Measurements from ENCODE around the gene KIRREL1. TPM values are rescaled to one million over a fixed set of nuclear protein-coding genes. Genes with fewer than 3 reads are reported as not detected.

KIRREL1 gene
- total RNA-seq, 2 donors from 2014 or later: 22.8 to 26.5 TPM

DNA sequence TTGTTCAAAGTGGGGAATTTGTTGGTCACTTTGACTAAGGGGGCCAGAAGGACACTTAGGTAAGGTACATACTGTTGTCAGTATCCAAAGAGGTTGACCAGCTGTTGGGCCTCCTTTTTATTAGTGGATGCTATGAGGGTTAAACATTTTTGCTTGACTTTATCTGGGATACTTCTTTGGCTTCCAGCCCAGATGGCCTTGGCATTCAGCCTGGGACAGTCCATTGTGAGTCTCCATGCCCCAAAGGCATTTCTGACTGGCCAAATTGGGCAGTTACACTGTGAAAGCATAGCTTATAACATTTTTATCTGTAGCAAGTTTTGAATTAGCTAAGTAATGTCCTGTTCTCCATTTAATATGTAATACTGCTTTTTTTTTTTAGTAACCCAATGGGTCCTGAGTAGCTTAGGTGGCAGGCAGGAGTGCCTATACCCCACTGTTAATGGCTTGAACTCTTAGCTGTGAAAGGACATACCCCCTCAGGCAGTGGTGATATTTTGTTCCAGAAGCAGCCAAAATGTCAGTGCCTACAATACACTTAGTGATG is 151.8 kb downstream of the KIRREL1 start:
- no peaks in the 10 kb centered on the region for H3K36me3 ChIP-seq (ENCODE audit: control insufficient read depth, insufficient read depth, low read length)
- H3K9me3 ChIP-seq (ENCODE audit: control insufficient read depth, low read length): peaks cover 6% of the 10 kb centered on the region
- H3K27me3 Mint-ChIP-seq (ENCODE audit: insufficient read depth): peaks cover 39% of the 10 kb centered on the region

DNA sequence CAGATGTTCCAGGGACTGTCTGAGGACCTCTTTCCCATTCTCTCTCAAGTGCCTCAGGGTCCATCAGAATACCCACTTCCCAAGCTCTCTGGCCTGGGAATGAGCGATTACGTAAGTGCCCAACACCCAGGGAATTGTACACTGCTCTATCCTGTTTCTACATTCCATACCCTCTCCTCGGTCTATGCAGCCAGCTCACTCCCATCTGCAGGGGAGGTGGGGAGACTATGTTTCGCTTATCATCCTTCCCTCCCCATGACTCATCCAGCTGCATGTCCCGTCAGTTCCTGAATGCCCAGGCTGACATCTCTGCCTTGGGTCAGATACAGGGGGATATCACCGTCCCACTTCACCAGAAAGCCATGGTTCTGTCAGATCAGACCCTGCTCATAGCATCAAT is 152.7 kb downstream of the KIRREL1 start:
- no peaks in the 10 kb centered on the region for H3K4me1 Mint-ChIP-seq
- WGBS, 2 experiments (ENCODE audit: insufficient coverage in 1 of 2, insufficient read length in 1 of 2): 92% methylated on average over 2 to 6 of the region's 6 CpGs
- H3K9me3 Mint-ChIP-seq: peaks cover 4% of the 10 kb centered on the region
- H3K27me3 Mint-ChIP-seq (ENCODE audit: insufficient read depth): peaks cover 48% of the 10 kb centered on the region
- H3K9ac ChIP-seq (ENCODE audit: extremely low read depth, low read length, poor library complexity, severe bottlenecking): no peak overlapping the region
- TF ChIP-seq, protein P1, sequence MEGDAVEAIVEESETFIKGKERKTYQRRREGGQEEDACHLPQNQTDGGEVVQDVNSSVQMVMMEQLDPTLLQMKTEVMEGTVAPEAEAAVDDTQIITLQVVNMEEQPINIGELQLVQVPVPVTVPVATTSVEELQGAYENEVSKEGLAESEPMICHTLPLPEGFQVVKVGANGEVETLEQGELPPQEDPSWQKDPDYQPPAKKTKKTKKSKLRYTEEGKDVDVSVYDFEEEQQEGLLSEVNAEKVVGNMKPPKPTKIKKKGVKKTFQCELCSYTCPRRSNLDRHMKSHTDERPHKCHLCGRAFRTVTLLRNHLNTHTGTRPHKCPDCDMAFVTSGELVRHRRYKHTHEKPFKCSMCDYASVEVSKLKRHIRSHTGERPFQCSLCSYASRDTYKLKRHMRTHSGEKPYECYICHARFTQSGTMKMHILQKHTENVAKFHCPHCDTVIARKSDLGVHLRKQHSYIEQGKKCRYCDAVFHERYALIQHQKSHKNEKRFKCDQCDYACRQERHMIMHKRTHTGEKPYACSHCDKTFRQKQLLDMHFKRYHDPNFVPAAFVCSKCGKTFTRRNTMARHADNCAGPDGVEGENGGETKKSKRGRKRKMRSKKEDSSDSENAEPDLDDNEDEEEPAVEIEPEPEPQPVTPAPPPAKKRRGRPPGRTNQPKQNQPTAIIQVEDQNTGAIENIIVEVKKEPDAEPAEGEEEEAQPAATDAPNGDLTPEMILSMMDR (conservative IDR thresholded peaks at IDR 0.05): no peak
- H3K36me3 ChIP-seq (ENCODE audit: control insufficient read depth, insufficient read depth, low read length): no peaks in the 10 kb centered on the region
- H3K4me1 ChIP-seq (ENCODE audit: control insufficient read depth, insufficient read depth, low read length): peaks cover 2% of the 10 kb centered on the region
- H3K27ac ChIP-seq (ENCODE audit: low read depth, low read length): no peak overlapping the region
- H3K27ac Mint-ChIP-seq: no peak overlapping the region
- H3K27me3 ChIP-seq (ENCODE audit: control insufficient read depth, insufficient read depth, low read length, poor library complexity, severe bottlenecking): no peaks in the 10 kb centered on the region
- no peak for DNase-seq
- peaks cover 6% of the 10 kb centered on the region for H3K9me3 ChIP-seq (ENCODE audit: control insufficient read depth, low read length)
- H3K4me3 Mint-ChIP-seq: no peak overlapping the region
- H3K36me3 Mint-ChIP-seq (ENCODE audit: low read depth): no peaks in the 10 kb centered on the region
- no peak overlapping the region for H3K4me3 ChIP-seq (ENCODE audit: low read length)

More for the DNA sequence above, 151.8 kb downstream of the KIRREL1 start:
- TF ChIP-seq, protein P1 (conservative IDR thresholded peaks at IDR 0.05): no peak
- no peak overlapping the region for H3K27ac ChIP-seq (ENCODE audit: low read depth, low read length)
- H3K36me3 Mint-ChIP-seq (ENCODE audit: low read depth): no peaks in the 10 kb centered on the region
- H3K4me1 ChIP-seq (ENCODE audit: control insufficient read depth, insufficient read depth, low read length): peaks cover 2% of the 10 kb centered on the region
- DNase-seq: no peak
- H3K27me3 ChIP-seq (ENCODE audit: control insufficient read depth, insufficient read depth, low read length, poor library complexity, severe bottlenecking): no peaks in the 10 kb centered on the region
- no peak overlapping the region for H3K4me3 Mint-ChIP-seq
- H3K4me1 Mint-ChIP-seq: no peaks in the 10 kb centered on the region
- H3K27ac Mint-ChIP-seq: no peak overlapping the region
- H3K4me3 ChIP-seq (ENCODE audit: low read length): no peak overlapping the region
- H3K9ac ChIP-seq (ENCODE audit: extremely low read depth, low read length, poor library complexity, severe bottlenecking): no peak overlapping the region
- peaks cover 4% of the 10 kb centered on the region for H3K9me3 Mint-ChIP-seq

DNA sequence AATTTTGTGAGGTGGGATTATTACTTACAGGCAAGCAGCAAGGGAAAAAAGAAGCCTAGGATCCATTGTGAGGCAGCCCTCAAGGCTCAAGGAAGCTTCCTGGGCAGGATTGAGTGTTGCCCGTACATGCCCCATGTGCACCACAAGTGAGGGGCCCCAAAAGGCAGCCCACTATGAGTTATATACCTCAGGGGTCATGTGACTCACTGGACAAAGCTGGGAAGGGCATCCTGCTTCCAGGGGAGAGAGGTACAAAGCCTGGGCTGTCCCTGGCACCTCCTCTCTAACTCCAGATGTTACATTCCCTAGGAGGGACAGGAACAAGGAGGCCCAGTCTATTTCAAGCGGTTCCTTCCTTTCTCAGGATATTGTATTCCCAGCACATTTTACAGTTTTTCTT is 153.3 kb downstream of the KIRREL1 start:
- Histone ChIP-seq H3K9ac (ENCODE audit: extremely low read depth, low read length, poor library complexity, severe bottlenecking) (no peak overlapping the region), H3K9me3 (ENCODE audit: control insufficient read depth, low read length) (peaks cover 6% of the 10 kb centered on the region), H3K27ac (ENCODE audit: low read depth, low read length) (no peak overlapping the region), H3K36me3 (ENCODE audit: control insufficient read depth, insufficient read depth, low read length) (no peaks in the 10 kb centered on the region), H3K27me3 (ENCODE audit: control insufficient read depth, insufficient read depth, low read length, poor library complexity, severe bottlenecking) (no peaks in the 10 kb centered on the region), H3K4me3 (ENCODE audit: low read length) (no peak overlapping the region), H3K4me1 (ENCODE audit: control insufficient read depth, insufficient read depth, low read length) (peaks cover 2% of the 10 kb centered on the region)
- Mint-ChIP-seq H3K27me3 (ENCODE audit: insufficient read depth) (peaks cover 51% of the 10 kb centered on the region), H3K9me3 (peaks cover 4% of the 10 kb centered on the region), H3K4me1 (no peaks in the 10 kb centered on the region), H3K27ac (no peak overlapping the region), H3K4me3 (no peak overlapping the region), H3K36me3 (ENCODE audit: low read depth) (no peaks in the 10 kb centered on the region)
- TF ChIP-seq, protein P1 (conservative IDR thresholded peaks at IDR 0.05): no peak
- no peak for DNase-seq
- 92% methylated on average over 2 of the region's 2 CpGs; no CpG with 5 or more reads in 1 of the 2 experiments for WGBS, 2 experiments (ENCODE audit: insufficient coverage in 1 of 2, insufficient read length in 1 of 2)

Measured in endodermal cell (in vitro differentiated cells).